ENCODE measurements around the gene FBXL19.

The FBXL19 gene

DNA sequence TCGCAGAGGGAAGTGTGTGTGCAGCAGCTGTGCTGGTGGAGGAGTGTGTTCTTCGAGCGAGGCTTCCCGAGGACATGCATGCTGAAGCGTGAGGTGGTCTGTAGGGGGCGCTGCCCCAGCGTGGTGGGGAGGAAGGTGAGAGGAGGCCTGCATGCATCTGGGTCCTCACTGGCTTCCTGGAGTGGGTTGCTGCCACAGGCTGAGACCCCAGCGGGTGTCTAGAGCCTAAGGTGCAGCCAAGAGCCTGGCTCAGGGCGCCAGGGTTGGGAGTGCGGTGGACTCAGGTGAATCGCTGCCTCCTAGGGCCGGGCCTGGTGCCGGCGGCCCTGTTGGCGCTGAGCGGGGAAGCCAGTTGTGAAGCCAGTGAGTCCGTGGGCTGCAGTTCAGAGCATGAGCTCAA lies 54.1 kb downstream of the FBXL19 start:
- TF ChIP-seq, protein P1, sequence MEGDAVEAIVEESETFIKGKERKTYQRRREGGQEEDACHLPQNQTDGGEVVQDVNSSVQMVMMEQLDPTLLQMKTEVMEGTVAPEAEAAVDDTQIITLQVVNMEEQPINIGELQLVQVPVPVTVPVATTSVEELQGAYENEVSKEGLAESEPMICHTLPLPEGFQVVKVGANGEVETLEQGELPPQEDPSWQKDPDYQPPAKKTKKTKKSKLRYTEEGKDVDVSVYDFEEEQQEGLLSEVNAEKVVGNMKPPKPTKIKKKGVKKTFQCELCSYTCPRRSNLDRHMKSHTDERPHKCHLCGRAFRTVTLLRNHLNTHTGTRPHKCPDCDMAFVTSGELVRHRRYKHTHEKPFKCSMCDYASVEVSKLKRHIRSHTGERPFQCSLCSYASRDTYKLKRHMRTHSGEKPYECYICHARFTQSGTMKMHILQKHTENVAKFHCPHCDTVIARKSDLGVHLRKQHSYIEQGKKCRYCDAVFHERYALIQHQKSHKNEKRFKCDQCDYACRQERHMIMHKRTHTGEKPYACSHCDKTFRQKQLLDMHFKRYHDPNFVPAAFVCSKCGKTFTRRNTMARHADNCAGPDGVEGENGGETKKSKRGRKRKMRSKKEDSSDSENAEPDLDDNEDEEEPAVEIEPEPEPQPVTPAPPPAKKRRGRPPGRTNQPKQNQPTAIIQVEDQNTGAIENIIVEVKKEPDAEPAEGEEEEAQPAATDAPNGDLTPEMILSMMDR (conservative IDR thresholded peaks at IDR 0.05; ENCODE audit: low read depth) = 0 out of 2 replicates have a peak, but pooled peaks have one; percentile 9
- ChIA-PET POLR2A (ENCODE audit: low non-redundant PET) (interaction anchor here (0.7 kb wide), 1 partner anchor 69 kb away, joined by 6 read pairs; no protein-coding TSS in a partner anchor), CTCF (interaction anchor here (0.6 to 0.7 kb wide), 2 partner anchors 75 to 451 kb away, joined by 3 to 5 read pairs; partner anchors contain the start of gene COX6A2)
- DNase-seq (ENCODE audit: low spot score) = no peak
- H3K27ac ChIP-seq = peak overlapping the region; percentile 25; the same call in 1 of the 2 replicates

DNA sequence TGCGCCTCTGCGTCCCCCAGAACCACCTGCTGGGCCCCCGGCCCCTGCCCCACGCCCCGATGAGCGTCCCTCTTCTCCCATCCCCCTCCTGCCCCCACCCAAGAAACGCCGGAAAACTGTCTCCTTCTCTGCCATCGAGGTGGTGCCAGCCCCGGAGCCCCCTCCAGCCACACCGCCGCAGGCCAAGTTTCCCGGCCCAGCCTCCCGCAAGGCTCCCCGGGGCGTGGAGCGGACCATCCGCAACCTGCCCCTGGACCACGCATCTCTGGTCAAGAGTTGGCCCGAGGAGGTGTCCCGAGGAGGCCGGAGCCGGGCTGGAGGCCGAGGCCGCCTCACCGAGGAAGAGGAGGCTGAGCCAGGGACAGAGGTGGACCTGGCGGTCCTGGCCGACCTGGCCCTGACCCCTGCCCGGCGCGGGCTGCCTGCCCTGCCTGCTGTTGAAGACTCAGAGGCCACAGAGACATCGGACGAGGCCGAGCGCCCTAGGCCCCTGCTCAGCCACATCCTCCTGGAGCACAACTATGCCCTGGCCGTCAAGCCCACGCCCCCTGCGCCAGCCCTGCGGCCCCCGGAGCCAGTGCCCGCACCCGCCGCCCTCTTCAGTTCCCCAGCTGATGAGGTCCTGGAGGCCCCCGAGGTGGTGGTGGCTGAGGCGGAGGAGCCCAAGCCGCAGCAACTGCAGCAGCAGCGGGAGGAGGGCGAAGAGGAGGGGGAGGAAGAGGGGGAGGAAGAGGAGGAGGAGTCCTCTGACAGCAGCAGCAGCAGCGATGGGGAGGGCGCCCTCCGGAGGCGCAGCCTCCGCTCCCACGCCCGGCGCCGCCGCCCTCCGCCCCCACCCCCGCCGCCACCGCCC lies 56.0 kb downstream of the FBXL19 start:
- TF ChIP-seq, protein P1 (conservative IDR thresholded peaks at IDR 0.05; ENCODE audit: low read depth) = no peak
- CTCF ChIA-PET = no interaction called here
- POLR2A ChIA-PET (ENCODE audit: low non-redundant PET) = no interaction called here
- DNase-seq (ENCODE audit: low spot score) = no peak
- H3K27ac ChIP-seq = no peak overlapping the region; the same call in 1 of the 2 replicates

DNA sequence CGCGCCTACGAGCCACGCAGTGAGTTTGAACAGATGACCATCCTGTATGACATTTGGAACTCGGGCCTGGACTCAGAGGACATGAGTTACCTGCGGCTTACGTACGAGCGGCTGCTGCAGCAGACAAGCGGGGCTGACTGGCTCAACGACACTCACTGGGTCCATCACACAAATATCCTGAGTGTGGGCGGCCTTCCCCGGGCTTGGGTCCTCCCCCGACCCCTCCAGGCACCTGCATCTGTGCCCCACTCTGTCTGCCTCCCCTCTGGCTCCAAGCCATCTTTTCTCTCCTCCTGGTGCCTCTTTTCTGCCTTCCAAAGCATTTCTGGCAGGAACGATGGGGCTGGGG lies 56.6 kb downstream of the FBXL19 start:
- POLR2A ChIA-PET (ENCODE audit: low non-redundant PET) = no interaction called here
- TF ChIP-seq, protein P1 (conservative IDR thresholded peaks at IDR 0.05; ENCODE audit: low read depth) = no peak
- H3K27ac ChIP-seq = peak overlapping the region; percentile 71; the same call in 1 of the 2 replicates
- DNase-seq (ENCODE audit: low spot score) = no peak
- CTCF ChIA-PET = no interaction called here

DNA sequence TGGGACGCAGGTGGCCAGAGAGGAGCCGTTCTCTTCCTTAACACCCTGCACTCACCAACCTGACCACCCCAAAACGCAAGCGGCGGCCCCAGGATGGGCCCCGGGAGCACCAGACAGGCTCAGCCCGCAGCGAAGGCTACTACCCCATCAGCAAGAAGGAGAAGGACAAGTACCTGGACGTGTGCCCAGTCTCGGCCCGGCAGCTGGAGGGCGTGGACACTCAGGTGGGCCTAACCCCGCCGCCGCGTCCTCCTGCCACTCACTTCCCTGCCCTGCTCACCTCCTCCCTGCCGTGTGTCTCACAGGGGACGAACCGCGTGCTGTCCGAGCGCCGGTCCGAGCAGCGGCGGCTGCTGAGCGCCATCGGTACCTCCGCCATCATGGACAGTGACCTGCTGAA lies 57.1 kb downstream of the FBXL19 start:
- CTCF ChIA-PET = no interaction called here
- POLR2A ChIA-PET (ENCODE audit: low non-redundant PET) = no interaction called here
- H3K27ac ChIP-seq = peak overlapping the region; percentile 71
- DNase-seq (ENCODE audit: low spot score) = no peak
- TF ChIP-seq, protein P1 (conservative IDR thresholded peaks at IDR 0.05; ENCODE audit: low read depth) = no peak

DNA sequence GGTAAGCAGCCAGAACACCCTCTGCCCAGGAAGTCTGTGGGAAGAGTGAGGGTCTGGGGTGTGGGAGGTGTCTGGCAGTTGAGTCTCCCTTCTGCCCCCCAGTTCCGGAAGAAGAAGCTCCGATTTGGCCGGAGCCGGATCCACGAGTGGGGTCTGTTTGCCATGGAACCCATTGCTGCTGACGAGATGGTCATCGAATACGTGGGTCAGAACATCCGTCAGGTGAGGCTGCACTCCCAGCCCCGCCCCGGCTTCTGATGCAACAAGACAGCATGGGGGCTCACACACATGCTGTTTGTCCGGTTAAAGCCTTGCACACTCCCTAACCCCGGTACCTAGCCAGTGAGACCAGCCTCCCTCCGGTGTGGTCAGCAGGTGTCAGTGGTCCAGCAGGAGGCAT lies 57.6 kb downstream of the FBXL19 start:
- TF ChIP-seq, protein P1 (conservative IDR thresholded peaks at IDR 0.05; ENCODE audit: low read depth) = no peak
- peak overlapping the region; percentile 71 for H3K27ac ChIP-seq
- no peak for DNase-seq (ENCODE audit: low spot score)
- POLR2A ChIA-PET (ENCODE audit: low non-redundant PET) = no interaction called here
- CTCF ChIA-PET = no interaction called here

DNA sequence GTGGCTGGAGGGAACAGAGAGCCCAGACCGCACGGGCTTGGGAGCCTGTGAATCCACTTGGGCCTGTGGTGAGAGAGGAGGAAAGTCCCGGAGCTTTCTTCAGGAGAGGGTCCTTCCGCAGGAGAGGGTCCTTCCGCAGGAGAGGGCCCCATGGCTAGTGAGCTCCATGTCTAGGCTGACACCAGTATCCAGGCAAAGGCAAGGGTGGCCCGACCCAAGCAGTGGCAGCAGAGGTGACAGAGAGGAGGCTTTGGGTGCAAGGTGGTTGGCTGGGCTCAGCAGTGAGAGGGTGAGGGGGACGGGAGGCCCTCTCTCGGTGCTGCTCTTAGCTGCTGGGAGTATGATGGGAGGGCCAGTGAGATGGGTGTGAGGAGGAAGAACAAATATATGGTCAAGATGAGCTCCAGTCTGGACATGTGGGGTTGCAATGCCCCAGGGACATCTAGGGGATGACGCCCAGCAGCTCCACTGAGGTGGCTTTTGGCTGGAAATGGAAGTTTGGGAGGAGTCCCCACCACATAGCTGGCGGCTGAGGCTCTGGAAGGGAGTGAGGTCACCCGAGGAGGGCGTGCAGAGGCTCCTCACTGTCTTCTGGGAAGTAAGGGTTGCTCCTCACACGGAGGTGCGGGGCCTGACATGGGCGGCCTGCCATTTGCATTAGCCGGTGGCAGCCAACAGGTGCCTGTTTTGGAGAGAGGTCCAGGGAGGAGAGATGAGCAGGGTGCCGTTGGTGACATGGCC lies 59.3 kb downstream of the FBXL19 start:
- H3K27ac ChIP-seq = peak overlapping the region; percentile 71
- ChIA-PET POLR2A (ENCODE audit: low non-redundant PET) (no interaction called here), CTCF (interaction anchor here (0.6 to 1.2 kb wide), 5 partner anchors 12 to 470 kb away, joined by 3 to 4 read pairs (median 3); no protein-coding TSS in a partner anchor)
- no peak for DNase-seq (ENCODE audit: low spot score)
- TF ChIP-seq, protein P1 (conservative IDR thresholded peaks at IDR 0.05; ENCODE audit: low read depth) = no peak
